GM12878 (cell line): ENCODE results near the gene SF3B5. TPM values are rescaled to one million over a fixed set of nuclear protein-coding genes. Genes with fewer than 3 reads are reported as not detected.
A peak's percentile ranks its signal among the peaks of the same experiment; 100 is the strongest.

Experiments used
- ATF7 ChIP-seq: fragments of 450-650 bp; IDR thresholded peaks from 2 replicates; pipeline ENCODE4 v1.6.1; 2016; ENCODE audit warnings: low read depth, mild to moderate bottlenecking
- BACH1 ChIP-seq: fragments of 450-650 bp; IDR thresholded peaks from 2 replicates; pipeline ENCODE4 v1.6.1; 2017; ENCODE audit warnings: mild to moderate bottlenecking, borderline replicate concordance
- CHD1 ChIP-seq: IDR thresholded peaks from 2 replicates; pipeline ENCODE4 v1.6.1; 2012; ENCODE audit warnings: low read depth, low read length, improper control_type of control experiment
- ESRRA ChIP-seq: IDR thresholded peaks from 2 replicates; pipeline ENCODE4 v1.6.1; 2012; ENCODE audit warnings: mild to moderate bottlenecking, low read length, improper control_type of control experiment
- ETV6 ChIP-seq, 2 experiments: fragments of 450-650 bp in 1 of 2; IDR thresholded peaks in 1 of 2; conservative IDR thresholded peaks in 1 of 2; 2 replicates each; pipeline ENCODE4 v1.6.1; 2014; ENCODE audit warnings: antibody characterized with exemption in 1 of 2, borderline replicate concordance in 1 of 2, low read depth in 1 of 2, mild to moderate bottlenecking in 1 of 2, moderate library complexity in 1 of 2
- GATAD2B ChIP-seq: fragments of 450-650 bp; conservative IDR thresholded peaks from 2 replicates; pipeline ENCODE4 v1.6.1; 2017; ENCODE audit warnings: low read depth, mild to moderate bottlenecking, moderate library complexity
- HDGF ChIP-seq: fragments of 450-650 bp; IDR thresholded peaks from 2 replicates; pipeline ENCODE4 v1.6.1; 2016; ENCODE audit warnings: antibody characterized with exemption
- IKZF1 ChIP-seq: fragments of 450-650 bp; conservative IDR thresholded peaks from 2 replicates; pipeline ENCODE4 v1.6.1; 2017; ENCODE audit warnings: antibody characterized with exemption, mild to moderate bottlenecking
- MXI1 ChIP-seq: fragments of 150-350 bp; IDR thresholded peaks from 2 replicates; pipeline ENCODE4 v1.6.1; 2011; ENCODE audit warnings: low read depth, mild to moderate bottlenecking, inconsistent platforms, low read length, improper control_type of control experiment
- MYC ChIP-seq: IDR thresholded peaks from 2 replicates; pipeline ENCODE4 v1.6.1; 2011; ENCODE audit warnings: mild to moderate bottlenecking, low read length, moderate library complexity, inconsistent platforms; ENCODE audit not compliant: insufficient read depth, insufficient replicate concordance, insufficient read length, severe bottlenecking
- NKRF ChIP-seq: fragments of 450-650 bp; conservative IDR thresholded peaks from 2 replicates; pipeline ENCODE4 v1.6.1; 2017; ENCODE audit warnings: mild to moderate bottlenecking, moderate library complexity
- PML ChIP-seq: IDR thresholded peaks from 2 replicates; pipeline ENCODE4 v1.6.1; 2012; ENCODE audit warnings: low read length, inconsistent platforms
- POLR2AphosphoS5 ChIP-seq: IDR thresholded peaks from 2 replicates; pipeline ENCODE4 v1.6.1; 2011; ENCODE audit warnings: mild to moderate bottlenecking, low read length, inconsistent platforms
- RELB ChIP-seq: fragments of 450-650 bp; IDR thresholded peaks from 2 replicates; pipeline ENCODE4 v1.6.1; 2017; ENCODE audit warnings: low read depth, mild to moderate bottlenecking, moderate library complexity
- RUNX3 ChIP-seq: IDR thresholded peaks from 2 replicates; pipeline ENCODE4 v1.6.1; 2012; ENCODE audit warnings: low read length, inconsistent platforms
- SIN3A ChIP-seq: IDR thresholded peaks from 2 replicates; pipeline ENCODE4 v1.6.1; 2012; ENCODE audit warnings: low read depth, low read length, improper control_type of control experiment
- SPI1 ChIP-seq: IDR thresholded peaks from 2 replicates; pipeline ENCODE4 v1.6.1; 2011; ENCODE audit warnings: low read depth, mild to moderate bottlenecking, low read length, moderate library complexity, borderline replicate concordance; ENCODE audit not compliant: insufficient read depth
- SREBF1 ChIP-seq: IDR thresholded peaks from 2 replicates; pipeline ENCODE4 v1.6.1; 2012; ENCODE audit warnings: mild to moderate bottlenecking, low read length
- STAT1 ChIP-seq: fragments of 450-650 bp; conservative IDR thresholded peaks from 2 replicates; pipeline ENCODE4 v1.6.1; 2014; ENCODE audit warnings: antibody characterized with exemption, mild to moderate bottlenecking
- TBL1XR1 ChIP-seq: IDR thresholded peaks from 2 replicates; pipeline ENCODE4 v1.6.1; 2012; ENCODE audit warnings: low read depth, low read length, improper control_type of control experiment
- TCF12 ChIP-seq: IDR thresholded peaks from 2 replicates; pipeline ENCODE4 v1.6.1; 2011; ENCODE audit warnings: low read depth, mild to moderate bottlenecking, low read length
- YY1 ChIP-seq: IDR thresholded peaks from 2 replicates; pipeline ENCODE4 v1.6.1; 2011; ENCODE audit warnings: low read depth, mild to moderate bottlenecking, low read length
- ZNF207 ChIP-seq: fragments of 450-650 bp; IDR thresholded peaks from 2 replicates; pipeline ENCODE4 v1.6.1; 2014; ENCODE audit warnings: antibody characterized with exemption, mild to moderate bottlenecking, borderline replicate concordance
- ZNF217 ChIP-seq: fragments of 450-650 bp; IDR thresholded peaks from 2 replicates; pipeline ENCODE4 v1.6.1; 2017; ENCODE audit warnings: antibody characterized with exemption, mild to moderate bottlenecking
- polyA plus RNA-seq, 11 experiments: library from polyadenylated mRNA; depleted of rRNA in 4 of 11; unstranded in 6 of 11; stranded (reverse) in 5 of 11; fragments of >200 nt; fragmentation: Nextera tagmentation in 4 of 11; fragmentation: Illumina TruSeq in 1 of 11; extraction: Ambion mirVana in 4 of 11; extraction: Trizol in 1 of 11; gene quantifications; 1 replicate in 1 of 11; 2 replicates in 10 of 11; pipeline versions ENCODE4 v1.2.1 to v1.2.3, GENCODE V29; 2011 to 2016; ENCODE audit warnings: inconsistent platforms in 2 of 11, missing spikeins in 2 of 11, low read depth in 1 of 11
- total RNA-seq, 4 experiments: library from RNA; depleted of rRNA in 3 of 4; stranded (reverse); fragments of >200 nt in 3 of 4; fragmentation: Illumina TruSeq in 1 of 4; extraction: Trizol in 1 of 4; gene quantifications; 2 replicates each; pipeline versions ENCODE4 v1.2.1 to v1.2.3, GENCODE V29; 2013 to 2021
- TF ChIP-seq, protein P1 (sequence below): IDR thresholded peaks from 2 replicates; pipeline ENCODE4 v1.6.1; 2011; ENCODE audit warnings: borderline replicate concordance, low read depth, mild to moderate bottlenecking, moderate library complexity, mixed read lengths, low read length; ENCODE audit not compliant: insufficient read depth; ENCODE audit errors: extremely low read length
- TF ChIP-seq, protein P2 (sequence below): fragments of 450-650 bp; IDR thresholded peaks from 2 replicates; pipeline ENCODE4 v1.6.1; 2016; ENCODE audit warnings: mild to moderate bottlenecking

The SF3B5 gene
- total and polyA plus RNA-seq, 10 of the 15 experiments (the other 5 are each of a cell fraction or from before 2014, with no cell fraction given), result 220 to 864 (median 341) TPM

- TF ChIP-seq ESRRA, result no peak
- TF ChIP-seq YY1, result peak; percentile 91
- TF ChIP-seq RUNX3, result peak; percentile 36
- no peak for TF ChIP-seq TCF12
- peak; percentile 73; the same call in 1 of the 2 replicates for TF ChIP-seq NKRF
- TF ChIP-seq STAT1, result no peak
- peak; percentile 69 for TF ChIP-seq BACH1
- TF ChIP-seq POLR2AphosphoS5, result peak; percentile 86
- TF ChIP-seq TBL1XR1, result 0 out of 2 replicates have a peak, but pooled peaks have one; percentile 10
- peak; percentile 71; the same call in 1 of the 2 replicates for TF ChIP-seq PML
- peak; percentile 57; the same call in 1 of the 2 replicates for TF ChIP-seq GATAD2B
- peak; percentile 69 for TF ChIP-seq IKZF1
- TF ChIP-seq MYC, result no peak
- no peak for TF ChIP-seq ZNF217
- TF ChIP-seq MXI1, result peak; percentile 9; the same call in 1 of the 2 replicates
- 0 out of 2 replicates have a peak, but pooled peaks have one; percentile 38 for TF ChIP-seq SIN3A
- no peak for TF ChIP-seq ETV6 (conservative IDR thresholded peaks at IDR 0.05 in 1 of 2, IDR thresholded peaks at IDR 0.05 in 1 of 2; ENCODE audit: borderline replicate concordance in 1 of 2, low read depth in 1 of 2)
- TF ChIP-seq, protein P1, sequence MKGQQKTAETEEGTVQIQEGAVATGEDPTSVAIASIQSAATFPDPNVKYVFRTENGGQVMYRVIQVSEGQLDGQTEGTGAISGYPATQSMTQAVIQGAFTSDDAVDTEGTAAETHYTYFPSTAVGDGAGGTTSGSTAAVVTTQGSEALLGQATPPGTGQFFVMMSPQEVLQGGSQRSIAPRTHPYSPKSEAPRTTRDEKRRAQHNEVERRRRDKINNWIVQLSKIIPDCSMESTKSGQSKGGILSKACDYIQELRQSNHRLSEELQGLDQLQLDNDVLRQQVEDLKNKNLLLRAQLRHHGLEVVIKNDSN, result no peak
- peak; percentile 19; the same call in 1 of the 2 replicates for TF ChIP-seq ZNF207
- peak; percentile 45; the same call in 1 of the 2 replicates for TF ChIP-seq HDGF
- TF ChIP-seq SPI1, result peak; percentile 84
- TF ChIP-seq CHD1, result 0 out of 2 replicates have a peak, but pooled peaks have one; percentile 69
- TF ChIP-seq, protein P2, sequence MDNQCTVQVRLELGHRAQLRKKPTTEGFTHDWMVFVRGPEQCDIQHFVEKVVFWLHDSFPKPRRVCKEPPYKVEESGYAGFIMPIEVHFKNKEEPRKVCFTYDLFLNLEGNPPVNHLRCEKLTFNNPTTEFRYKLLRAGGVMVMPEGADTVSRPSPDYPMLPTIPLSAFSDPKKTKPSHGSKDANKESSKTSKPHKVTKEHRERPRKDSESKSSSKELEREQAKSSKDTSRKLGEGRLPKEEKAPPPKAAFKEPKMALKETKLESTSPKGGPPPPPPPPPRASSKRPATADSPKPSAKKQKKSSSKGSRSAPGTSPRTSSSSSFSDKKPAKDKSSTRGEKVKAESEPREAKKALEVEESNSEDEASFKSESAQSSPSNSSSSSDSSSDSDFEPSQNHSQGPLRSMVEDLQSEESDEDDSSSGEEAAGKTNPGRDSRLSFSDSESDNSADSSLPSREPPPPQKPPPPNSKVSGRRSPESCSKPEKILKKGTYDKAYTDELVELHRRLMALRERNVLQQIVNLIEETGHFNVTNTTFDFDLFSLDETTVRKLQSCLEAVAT, result no peak
- no peak for TF ChIP-seq SREBF1
- peak; percentile 65 for TF ChIP-seq ATF7
- TF ChIP-seq RELB, result peak; percentile 56; the same call in 1 of the 2 replicates
Measured at GRCh38 chr6:144063744-144064401, 31.5 kb downstream of the SF3B5 start (continued).
